ENCODE data around the gene HEBP1. TPM values are rescaled to one million over a fixed set of nuclear protein-coding genes. Genes with fewer than 3 reads are reported as not detected.

The HEBP1 gene
- total RNA-seq, 1 donor from 2014 or later = 44.3 TPM

DNA sequence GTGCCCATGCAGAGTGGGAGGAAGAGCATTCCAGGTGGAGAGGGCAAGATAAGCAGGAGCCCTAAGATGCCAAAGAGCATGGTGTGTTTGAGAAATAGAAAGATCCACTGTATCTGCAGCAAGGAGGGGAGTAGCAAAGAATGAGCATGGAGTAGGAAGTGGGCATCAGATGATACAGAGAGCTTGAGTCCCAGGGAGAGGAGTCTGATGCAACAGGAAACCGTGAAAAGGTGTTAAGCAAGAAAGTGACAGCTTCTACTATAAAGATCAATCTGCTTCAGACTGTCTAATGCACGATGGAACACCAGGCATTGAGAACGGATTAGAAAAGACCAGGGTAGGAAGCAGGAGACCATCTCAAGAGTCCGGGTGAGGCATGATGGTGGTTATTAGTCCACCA lies 35.8 kb downstream of the HEBP1 start:
- DNase-seq (ENCODE audit: low spot score) = no peak
- intact Hi-C loops (cut with DNase I) = no loop called here

DNA sequence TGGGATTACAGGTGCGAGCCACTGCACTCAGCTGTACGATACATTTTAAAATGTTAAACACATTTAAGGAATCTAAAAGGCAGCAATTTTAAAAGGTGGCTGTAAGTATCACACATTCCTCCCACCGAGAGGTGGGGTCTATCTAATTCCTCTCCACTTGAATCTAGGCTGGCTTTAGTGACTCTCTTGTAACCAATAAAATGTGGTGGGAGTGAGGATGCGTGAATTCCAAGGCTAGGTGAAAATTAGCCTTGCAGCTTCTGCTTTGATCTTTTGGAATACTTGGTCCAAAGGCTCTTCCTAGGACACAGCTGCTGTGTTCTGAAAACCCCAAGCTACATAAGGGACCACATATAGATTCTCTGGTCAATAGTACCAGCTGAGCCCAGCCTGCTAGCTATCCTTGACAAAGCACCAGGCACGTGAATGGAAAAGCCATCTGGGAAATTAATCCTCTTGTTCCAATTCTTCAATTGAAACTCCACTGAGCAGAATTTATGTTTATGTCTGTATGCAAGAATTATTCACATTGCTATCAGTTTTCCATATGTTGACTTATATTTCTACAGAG lies 39.3 kb downstream of the HEBP1 start:
- intact Hi-C loops (cut with DNase I) = no loop called here
- DNase-seq (ENCODE audit: low spot score) = no peak

DNA sequence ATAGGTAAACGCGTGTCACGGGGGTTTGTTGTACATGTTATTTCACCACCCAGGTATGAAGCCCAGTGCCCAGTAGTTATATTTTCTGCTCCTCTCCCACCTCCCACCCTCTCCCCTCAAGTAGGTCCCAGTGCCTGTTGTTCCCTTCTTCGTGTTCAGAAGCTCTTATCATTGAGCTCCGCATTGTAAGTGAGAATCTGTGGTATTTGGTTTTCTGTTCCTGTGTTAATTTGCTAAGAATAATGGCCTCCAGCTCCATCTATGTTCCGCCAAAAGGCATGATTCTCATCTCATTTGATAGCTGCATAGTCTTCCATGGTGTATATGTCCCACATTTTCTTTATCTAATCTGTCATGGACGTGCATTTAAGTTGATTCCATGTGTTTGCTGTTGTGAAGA lies 41.2 kb downstream of the HEBP1 start:
- intact Hi-C loops (cut with DNase I) = no loop called here
- no peak for DNase-seq (ENCODE audit: low spot score)

DNA sequence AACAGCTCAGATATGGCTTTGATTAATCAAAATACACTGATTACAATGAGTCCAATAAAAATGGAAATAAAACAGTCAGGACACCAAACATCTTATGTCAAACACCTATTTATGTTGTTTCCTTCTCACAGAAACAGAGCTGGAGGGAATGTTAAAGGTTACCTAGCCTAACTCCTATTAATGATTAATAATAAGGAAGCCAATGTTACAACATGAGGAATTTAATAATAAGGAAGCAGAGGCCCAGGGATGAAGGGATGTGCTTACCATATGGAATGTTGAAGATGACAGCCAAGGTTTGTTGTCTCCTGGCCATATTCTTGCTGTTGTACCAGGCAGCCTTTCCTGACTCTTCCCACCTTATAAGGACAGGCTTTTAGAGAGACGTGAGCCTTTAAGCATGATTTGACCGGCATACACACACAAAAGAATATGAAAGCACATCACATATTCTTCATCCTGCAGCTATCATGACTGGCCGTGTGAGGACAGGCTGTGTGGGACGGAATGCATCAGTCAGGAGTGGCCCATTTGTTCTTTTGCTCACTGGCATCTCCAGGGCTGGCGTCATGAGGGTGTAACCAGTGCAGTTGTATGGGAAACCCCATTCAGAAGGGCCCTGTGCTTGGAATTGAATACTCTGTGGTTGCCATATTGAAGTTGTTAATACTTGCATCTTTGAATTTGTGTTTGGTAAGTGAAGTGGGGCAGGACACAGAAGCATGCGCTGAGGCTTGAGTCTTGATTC lies 45.0 kb downstream of the HEBP1 start:
- intact Hi-C loops (cut with DNase I) = no loop called here
- no peak for DNase-seq (ENCODE audit: low spot score)

DNA sequence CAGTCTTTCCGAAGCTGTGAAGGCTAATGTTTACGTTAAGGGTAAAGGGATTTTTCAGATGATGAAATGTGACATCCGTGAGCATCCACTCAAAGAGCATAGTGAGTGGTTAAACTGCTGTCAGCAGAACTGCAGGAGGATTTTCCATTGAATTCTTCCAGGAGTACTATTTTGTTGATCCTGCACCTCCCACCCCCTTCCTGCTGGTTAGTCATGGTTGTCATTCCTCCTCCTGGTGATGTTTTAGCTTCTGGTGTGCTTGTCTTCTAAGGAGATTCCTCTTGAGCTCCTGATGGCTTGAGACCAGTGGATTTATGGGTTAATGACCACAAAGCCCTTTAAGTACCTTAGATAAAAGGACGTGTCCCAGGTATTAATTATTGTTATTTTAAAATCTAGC lies 45.7 kb downstream of the HEBP1 start:
- no peak for DNase-seq (ENCODE audit: low spot score)
- intact Hi-C loops (cut with DNase I) = no loop called here

DNA sequence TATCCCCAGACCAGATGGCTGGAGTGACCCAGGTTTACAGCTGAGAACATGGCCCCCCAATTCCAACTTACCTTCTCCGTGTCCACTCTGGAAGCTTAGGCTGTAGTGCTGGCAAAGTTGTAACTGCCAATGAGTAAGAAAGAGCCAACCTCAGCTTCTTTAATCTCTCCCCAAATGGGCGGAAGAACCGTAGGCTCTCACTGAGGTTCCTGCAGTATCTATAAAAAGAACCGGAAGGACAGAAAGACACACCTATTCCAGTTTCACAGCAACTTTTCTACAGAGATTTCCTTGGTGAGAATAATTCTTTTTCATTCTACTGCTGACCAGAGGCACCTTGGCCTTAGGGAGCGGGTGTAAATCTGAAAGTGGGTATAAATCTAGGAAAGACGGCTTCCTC lies 48.0 kb downstream of the HEBP1 start, which contains the start of gene GPRC5D:
Gene GPRC5D (minus strand): TSS at position 135 of the 400 bp plus-strand sequence. CDS start 1,786 bp downstream, outside the sequence.
- intact Hi-C loops (cut with DNase I) = no loop called here
- no peak for DNase-seq (ENCODE audit: low spot score)

DNA sequence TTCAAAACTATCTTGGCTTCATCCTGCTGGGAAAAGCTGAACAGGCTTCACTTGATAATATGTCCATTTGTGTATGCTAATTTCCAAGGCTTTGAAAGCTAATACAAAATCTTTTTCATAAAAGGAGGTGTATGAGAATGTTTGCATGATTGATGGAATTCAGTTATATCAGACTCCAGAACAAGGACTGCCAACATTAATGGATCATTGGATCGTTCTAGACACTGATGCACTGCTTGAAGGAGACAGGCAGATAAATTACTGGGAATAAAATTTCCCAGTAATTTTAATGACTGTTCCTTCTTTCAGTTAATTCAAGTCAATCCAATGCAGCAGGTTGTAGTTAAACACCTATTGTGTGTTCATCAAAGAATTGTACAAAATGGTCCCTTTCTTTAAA lies 48.6 kb downstream of the HEBP1 start:
- intact Hi-C loops (cut with DNase I) = no loop called here
- no peak for DNase-seq (ENCODE audit: low spot score)

DNA sequence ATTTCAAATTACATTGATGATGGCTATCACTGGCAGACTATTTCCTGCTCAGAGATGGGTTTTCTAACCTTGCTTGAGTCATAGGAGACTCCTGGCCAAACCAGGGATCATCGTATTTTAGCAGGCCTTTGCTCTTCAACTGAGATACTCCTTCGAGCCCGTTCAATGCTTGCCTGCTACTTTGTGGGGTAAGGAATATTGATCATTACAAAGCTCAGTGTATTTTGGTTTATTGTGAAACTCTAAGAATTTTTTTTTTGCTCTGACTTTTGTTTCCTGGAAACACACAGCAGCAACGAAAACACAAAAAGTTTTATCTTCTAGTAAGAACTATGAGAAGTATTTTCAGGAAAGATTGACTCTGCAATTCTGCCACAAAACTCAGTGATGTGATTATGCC lies 52.2 kb downstream of the HEBP1 start:
- DNase-seq (ENCODE audit: low spot score) = no peak
- intact Hi-C loops (cut with DNase I) = no loop called here

DNA sequence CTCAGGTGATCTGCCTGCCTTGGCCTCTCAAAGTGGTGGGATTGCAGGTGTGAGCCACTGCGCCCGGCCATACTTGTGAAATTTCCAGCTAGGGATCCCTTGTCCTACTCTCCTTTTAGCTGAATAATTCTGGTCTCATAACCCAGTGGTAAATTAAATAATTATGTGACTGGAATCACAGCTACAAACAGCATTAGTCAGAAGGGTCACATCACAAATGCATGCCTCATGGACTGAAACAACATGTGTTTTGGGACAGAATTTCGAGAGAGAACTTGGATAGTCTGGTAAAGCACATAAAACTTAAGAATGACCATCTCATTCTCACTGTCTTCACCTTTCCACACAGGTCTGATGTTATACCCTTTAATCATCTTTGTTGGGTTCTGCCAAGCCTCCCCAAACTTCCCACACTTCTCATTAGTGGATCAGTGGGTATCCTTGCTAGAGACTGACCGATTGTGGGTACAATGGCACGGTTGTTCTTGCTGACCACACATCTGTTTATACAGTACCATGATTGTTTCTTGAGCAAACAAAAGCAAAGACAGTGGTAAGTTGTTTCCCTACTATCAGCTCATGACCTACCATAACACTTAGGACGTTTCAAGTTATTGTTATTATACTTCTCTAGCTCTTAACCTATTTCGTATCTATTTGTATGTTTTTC lies 53.2 kb downstream of the HEBP1 start:
- no peak for DNase-seq (ENCODE audit: low spot score)
- intact Hi-C loops (cut with DNase I) = no loop called here

DNA sequence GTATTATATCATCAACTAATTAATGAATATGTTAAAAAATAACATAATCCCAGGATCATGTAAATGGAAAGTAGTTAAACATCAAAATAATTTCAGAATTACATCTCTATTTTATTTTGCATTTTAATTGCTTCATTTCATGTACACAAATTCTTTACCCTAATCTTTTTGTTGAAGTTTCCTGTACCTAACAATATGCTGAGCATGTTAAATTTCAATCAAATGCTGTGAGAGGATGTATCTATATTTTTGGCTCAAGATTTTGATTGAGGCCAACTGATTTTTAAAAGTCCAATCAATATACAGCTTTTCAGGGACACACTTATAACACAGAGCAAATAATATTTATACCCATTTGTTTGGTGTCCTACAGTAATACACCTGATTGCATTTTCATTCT lies 54.5 kb downstream of the HEBP1 start:
- intact Hi-C loops (cut with DNase I) = no loop called here
- no peak for DNase-seq (ENCODE audit: low spot score)

DNA sequence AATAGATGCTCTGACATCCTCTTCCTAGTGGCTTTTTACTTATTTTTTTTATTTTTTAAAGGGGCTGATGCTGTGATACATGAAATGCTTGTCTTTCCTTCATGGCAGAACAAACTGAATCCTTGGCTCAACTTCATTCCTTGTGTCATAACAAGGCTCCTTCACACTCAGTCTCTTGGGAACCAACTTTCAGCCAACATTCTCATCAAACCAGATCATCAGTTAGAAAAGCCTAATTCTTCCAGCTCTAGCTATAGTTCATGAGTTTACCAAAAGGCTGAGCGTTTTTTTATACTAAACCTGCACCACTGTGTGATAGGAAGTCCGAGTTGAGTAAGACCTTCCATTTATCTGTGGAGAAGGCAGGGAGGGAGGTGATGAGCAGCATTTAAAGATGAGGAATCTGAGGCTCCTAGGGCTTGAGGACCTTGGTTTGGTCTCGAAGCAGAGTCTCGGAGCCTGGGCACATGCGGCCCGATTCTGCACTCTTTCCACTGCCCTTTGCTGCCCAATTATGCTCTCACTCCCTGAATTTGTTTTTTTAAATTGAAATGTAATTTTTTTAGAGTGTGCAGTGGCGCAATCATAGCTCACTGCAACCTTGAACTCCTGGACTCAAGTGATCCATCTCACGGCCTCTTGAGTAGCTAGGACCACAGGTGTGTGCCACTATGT lies 56.3 kb downstream of the HEBP1 start:
- intact Hi-C loops (cut with DNase I) = no loop called here
- no peak for DNase-seq (ENCODE audit: low spot score)

DNA sequence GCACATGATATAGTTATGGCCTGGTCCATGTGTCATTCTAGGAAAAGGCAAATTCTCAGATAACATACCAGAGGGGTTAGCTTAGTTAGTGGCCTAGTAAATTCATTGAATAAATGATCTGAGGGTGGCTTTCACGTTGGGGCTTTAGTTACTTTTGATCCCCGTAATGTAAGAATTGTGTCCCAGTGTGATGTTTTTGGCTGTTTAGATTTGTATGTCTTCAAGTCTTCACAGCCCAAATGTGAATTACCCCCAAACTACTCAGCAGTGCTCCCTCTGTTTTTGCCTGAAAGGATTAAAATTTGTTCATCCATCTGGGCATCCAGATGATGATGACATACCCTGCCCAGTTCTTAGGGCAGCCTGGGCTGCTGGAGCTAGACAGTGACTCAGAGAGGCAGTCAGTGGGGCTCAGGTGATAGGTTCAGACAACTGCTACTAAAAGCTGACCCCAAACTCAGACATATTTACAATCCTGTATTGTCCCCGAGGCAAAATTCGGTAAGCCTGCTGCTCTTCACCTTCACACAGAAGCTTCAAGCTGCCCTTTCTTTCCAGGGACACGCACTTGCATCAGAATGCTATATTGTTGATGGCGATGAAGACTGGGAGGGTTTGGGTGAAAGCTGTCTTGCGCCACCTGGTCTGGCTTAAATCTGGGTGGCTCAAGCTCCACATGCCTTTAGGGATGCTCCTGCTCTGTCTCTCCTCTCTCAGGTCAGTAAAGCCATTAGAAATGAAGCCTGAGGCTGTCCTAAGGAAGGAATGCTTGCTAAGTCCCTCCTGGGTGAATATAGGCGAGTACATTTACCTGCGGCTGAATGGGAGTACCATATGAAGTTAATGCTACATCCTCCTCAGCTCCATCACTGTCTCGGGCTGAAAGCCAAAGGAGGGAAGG lies 58.4 kb downstream of the HEBP1 start:
- no peak for DNase-seq (ENCODE audit: low spot score)
- intact Hi-C loops (cut with DNase I) = no loop called here

DNA sequence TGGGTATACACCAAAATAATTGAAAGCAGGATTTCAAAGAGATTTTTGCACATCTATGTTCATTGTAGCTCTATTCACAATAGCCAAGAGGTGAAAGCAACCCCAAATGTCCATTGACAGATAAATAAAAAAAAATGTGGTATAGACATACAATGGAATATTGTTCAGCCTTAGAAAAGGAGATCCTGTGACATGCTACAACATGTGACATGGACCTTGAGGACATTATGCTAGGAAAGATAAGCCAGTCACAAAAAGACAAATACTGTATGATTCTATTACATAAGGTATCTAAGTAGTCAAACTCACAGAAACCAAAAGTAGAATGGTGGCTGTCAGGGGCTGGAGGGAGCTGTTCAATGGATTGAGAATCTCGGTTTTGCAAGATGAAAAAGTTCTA lies 60.2 kb downstream of the HEBP1 start:
- intact Hi-C loops (cut with DNase I) = no loop called here
- no peak for DNase-seq (ENCODE audit: low spot score)

DNA sequence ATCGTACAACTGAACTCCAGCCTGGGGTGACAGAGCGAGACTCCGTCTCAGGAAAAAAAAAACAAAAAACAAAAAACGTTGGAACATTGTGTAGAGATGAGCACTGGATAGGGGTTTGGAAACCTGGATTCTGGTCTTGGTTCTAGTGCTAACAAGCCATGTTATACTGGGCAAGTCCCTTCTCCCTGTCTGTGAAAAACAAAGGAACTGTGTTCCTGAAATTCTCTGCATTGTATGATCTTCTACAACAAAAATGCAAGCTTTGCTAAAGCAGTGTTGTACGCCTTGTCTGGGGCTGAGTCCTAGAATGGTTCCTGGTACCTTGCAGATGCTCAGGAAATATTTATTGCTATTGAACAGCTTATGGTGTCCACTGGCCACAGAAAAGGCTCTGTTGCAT lies 61.5 kb downstream of the HEBP1 start:
- DNase-seq (ENCODE audit: low spot score) = no peak
- intact Hi-C loops (cut with DNase I) = no loop called here

DNA sequence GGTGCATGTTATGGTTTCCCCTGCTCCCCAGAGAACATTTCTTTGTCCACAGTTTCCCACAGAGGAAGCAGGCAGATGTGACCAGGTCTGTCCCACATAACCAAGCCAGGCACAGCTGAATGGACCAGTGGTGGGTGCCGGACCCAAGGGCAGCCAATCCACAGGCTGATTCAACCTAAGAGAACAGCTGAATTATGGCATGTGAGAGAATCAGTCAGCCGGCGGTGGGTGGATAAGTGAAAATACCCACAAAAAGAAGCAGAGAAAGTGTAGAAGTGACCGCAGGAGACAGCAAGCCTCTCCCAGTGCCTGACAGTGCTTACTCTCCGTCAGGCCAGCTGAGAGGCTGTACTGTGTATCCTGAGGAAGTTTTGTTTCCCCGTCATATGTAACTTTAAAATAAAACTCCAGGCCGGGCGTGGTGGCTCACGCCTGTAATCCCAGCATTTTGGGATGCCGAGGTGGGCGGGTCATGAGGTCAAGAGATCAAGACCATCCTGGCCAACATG lies 63.0 kb downstream of the HEBP1 start:
- no peak for DNase-seq (ENCODE audit: low spot score)
- intact Hi-C loops (cut with DNase I) = no loop called here

DNA sequence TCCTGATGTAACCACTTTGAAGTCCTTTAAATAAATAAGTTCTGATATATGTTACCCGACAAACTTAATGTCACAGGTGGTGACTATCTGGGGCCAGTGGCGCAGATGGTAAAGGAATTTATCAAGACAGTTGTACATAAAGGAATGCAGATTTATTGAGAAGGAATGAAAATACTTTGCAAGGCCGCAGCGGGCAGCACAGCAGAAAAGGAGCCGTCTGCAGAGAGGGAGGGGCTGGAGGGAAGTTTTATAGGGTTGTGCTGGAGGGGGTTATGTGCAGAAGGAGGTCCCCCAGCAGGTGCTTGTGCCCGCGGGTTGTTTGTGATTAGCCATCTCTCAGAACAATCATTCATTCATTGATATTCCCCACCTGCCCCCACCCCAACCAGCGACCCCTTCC lies 65.5 kb downstream of the HEBP1 start:
- no peak for DNase-seq (ENCODE audit: low spot score)
- intact Hi-C loops (cut with DNase I) = no loop called here

DNA sequence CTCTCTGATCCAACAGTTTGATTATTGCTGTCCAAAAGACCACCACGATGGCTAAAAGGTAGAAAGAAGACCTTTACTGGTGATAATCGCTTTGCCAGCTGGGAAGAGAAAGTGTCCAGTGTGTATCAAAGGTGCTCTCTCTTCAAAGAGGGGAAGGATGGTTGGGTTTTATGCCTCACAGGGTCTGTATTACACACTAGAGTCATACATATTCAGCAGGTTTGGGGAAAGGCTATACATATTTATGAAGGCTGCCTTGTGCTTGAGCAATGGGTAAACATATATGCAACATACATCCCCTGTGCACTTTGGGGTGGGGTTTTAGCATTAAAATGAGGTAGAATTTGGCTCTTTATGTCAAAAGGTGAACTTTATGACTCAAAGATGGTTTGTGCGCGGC lies 66.3 kb downstream of the HEBP1 start:
- intact Hi-C loops (cut with DNase I) = no loop called here
- DNase-seq (ENCODE audit: low spot score) = no peak

DNA sequence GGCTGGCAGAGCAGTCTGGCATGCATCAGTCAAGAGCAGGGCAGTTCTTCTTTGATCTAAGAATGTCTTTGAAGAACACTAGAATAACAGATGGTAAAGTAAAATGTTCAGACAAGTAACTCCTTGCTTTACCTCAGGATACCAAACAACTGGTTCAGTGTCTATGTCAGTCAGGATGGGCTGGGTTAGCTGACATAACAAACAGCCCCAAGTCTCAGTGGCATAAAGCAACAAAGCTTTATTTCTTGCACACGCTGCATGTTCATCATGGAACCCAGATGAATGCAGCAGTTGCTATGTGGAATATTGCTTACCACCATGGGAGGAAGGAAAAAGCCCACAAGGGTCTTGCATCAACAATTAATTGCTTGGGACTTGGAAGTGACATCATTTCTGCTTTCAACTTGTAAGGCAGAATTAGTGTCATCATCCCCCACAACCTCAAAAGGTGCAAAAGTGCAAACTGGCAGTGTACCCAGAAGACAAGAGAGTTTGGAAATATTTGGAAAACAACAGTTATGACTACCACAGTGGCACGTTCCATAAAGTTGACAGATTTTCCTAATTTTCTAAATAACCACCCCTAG lies 69.3 kb downstream of the HEBP1 start:
- intact Hi-C loops (cut with DNase I) = no loop called here
- no peak for DNase-seq (ENCODE audit: low spot score)

DNA sequence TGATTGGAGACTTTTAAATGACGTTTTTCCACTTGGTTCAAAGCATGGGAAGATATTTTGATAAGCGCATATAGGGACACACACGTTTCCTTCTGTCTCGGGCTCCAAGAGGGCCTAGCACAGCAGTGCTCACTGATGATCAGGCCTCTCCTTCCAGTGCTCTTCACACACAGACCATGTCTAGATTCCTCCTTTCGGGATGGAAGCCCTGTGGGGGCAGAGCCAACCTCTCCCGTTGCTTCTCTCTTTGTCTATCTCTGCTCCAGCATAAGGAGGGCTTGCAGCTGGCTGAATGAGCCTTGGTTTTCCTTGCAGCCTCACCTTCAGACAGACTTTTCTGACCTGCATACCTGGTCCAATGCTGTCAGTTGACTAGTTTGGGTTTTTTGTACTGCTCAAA lies 70.4 kb downstream of the HEBP1 start:
- no peak for DNase-seq (ENCODE audit: low spot score)
- intact Hi-C loops (cut with DNase I) = no loop called here

Measured in cardiac septum (tissue), 1 donor.